Natural killer cell (primary cell): ENCODE measurements around the gene MRPS12. TPM values are rescaled to one million over a fixed set of nuclear protein-coding genes. Genes with fewer than 3 reads are reported as not detected.

Source experiments
- ATAC-seq, 3 donors: fragments of 150-1000 bp in 2 of 3; fragments of 200-7000 bp in 1 of 3; cut with Tn5 transposase; 1 replicate in 1 of 3; 2 replicates in 2 of 3; pipeline ENCODE4 v1.10.0; 2021; ENCODE audit warnings: mild to moderate bottlenecking in 2 of 3, moderate library complexity in 2 of 3
- DNase-seq, 2 donors: peaks; one replicate each; pipeline versions ENCODE4 v3.0.0 to v3.0.0-alpha.2; 2013 to 2021; ENCODE audit warnings: mixed read lengths in 1 of 2
- H3K27ac ChIP-seq: one replicate; pipeline ENCODE4 v1.5.1; 2013; ENCODE audit warnings: mild to moderate bottlenecking, low read length
- H3K27me3 ChIP-seq: one replicate; pipeline ENCODE4 v1.6.1; 2013; ENCODE audit warnings: low read length; ENCODE audit not compliant: control insufficient read depth, insufficient read depth
- H3K36me3 ChIP-seq: one replicate; pipeline ENCODE4 v1.6.1; 2013; ENCODE audit warnings: low read length; ENCODE audit not compliant: control insufficient read depth, insufficient read depth
- H3K4me1 ChIP-seq: one replicate; pipeline ENCODE4 v1.6.1; 2013; ENCODE audit warnings: low read length; ENCODE audit not compliant: control insufficient read depth, insufficient read depth
- H3K4me3 ChIP-seq: one replicate; pipeline ENCODE4 v1.5.1; 2013; ENCODE audit warnings: low read length
- H3K9me3 ChIP-seq: one replicate; pipeline ENCODE4 v1.6.1; 2013; ENCODE audit warnings: low read length; ENCODE audit not compliant: control insufficient read depth, insufficient read depth
- H3K27ac Mint-ChIP-seq, 2 donors: one replicate each; pipeline ENCODE4 v1.8.0; 2022; ENCODE audit warnings: mild to moderate bottlenecking in 2 of 2, mixed read lengths in 2 of 2, moderate library complexity in 1 of 2
- H3K27me3 Mint-ChIP-seq, 2 donors: one replicate each; pipeline ENCODE4 v1.8.0; 2022; ENCODE audit warnings: low read depth in 2 of 2, mixed read lengths in 2 of 2
- H3K36me3 Mint-ChIP-seq: one replicate; pipeline ENCODE4 v1.8.0; 2022; ENCODE audit warnings: mixed read lengths
- H3K4me1 Mint-ChIP-seq, 2 donors: one replicate each; pipeline ENCODE4 v1.8.0; 2022; ENCODE audit warnings: mixed read lengths in 2 of 2
- H3K4me3 Mint-ChIP-seq: one replicate; pipeline ENCODE4 v1.8.0; 2022; ENCODE audit warnings: mild to moderate bottlenecking, moderate library complexity, mixed read lengths
- H3K9me3 Mint-ChIP-seq, 2 donors: one replicate each; pipeline ENCODE4 v1.8.0; 2022; ENCODE audit warnings: mixed read lengths in 2 of 2
- CTCF ChIP-seq: fragments of 200-600 bp; IDR thresholded peaks from one replicate; pipeline ENCODE4 v1.8.0; 2022; ENCODE audit warnings: antibody characterized with exemption
- WGBS: methylation state at CpG from one replicate; pipeline ENCODE4 v1.1.7; 2013; ENCODE audit warnings: missing lambda C conversion rate; ENCODE audit not compliant: insufficient coverage; 5-methylcytosine and 5-hydroxymethylcytosine counted together
- intact Hi-C: fragments of 100-400 bp; cut with micrococcal nuclease; formaldehyde crosslinking; loops from one replicate; pipeline ENCODE4 v1.14.2; 2022
- total RNA-seq, 4 donors: library from RNA; stranded (reverse); fragments of 120-200 nt in 1 of 4; gene quantifications; one replicate each; pipeline versions ENCODE4 v1.2.3 to v1.2.4, GENCODE V29; 2013 to 2022

The MRPS12 gene
- total RNA-seq, 3 donors from 2014 or later (not counting 1 experiment from before 2014, with no cell fraction given), result 25.3 to 27.8 (median 26.7) TPM

GRCh38 chr19:38921420-38922274, 9.1 kb upstream of the MRPS12 start:
- Mint-ChIP-seq H3K27ac (peak overlapping the region in 1 of 2 donors; percentile 61), H3K27me3 (no peaks in the 10 kb centered on the region), H3K9me3 (no peaks in the 10 kb centered on the region), H3K4me3 (no peak overlapping the region), H3K36me3 (no peaks in the 10 kb centered on the region), H3K4me1 (peaks cover 7 to 23% of the 10 kb centered on the region in 2 donors)
- WGBS, result 93% methylated on average over 18 of the region's 20 CpGs
- intact Hi-C loops, result no loop called here
- H3K4me1 ChIP-seq, result peaks cover 34% of the 10 kb centered on the region
- TF ChIP-seq CTCF, result no peak
- ATAC-seq (no peak), DNase-seq (no peak)
- H3K36me3 ChIP-seq, result peaks cover 6% of the 10 kb centered on the region
- no peak overlapping the region for H3K27ac ChIP-seq
- H3K4me3 ChIP-seq, result no peak overlapping the region
- H3K9me3 ChIP-seq, result no peaks in the 10 kb centered on the region
- H3K27me3 ChIP-seq, result no peaks in the 10 kb centered on the region

GRCh38 chr19:38922482-38922881, 8.3 kb upstream of the MRPS12 start:
- WGBS, result 97% methylated on average over 4 of the region's 5 CpGs
- Histone ChIP-seq H3K36me3 (peaks cover 6% of the 10 kb centered on the region), H3K4me3 (no peak overlapping the region), H3K27me3 (no peaks in the 10 kb centered on the region), H3K27ac (no peak overlapping the region), H3K4me1 (peaks cover 42% of the 10 kb centered on the region), H3K9me3 (no peaks in the 10 kb centered on the region)
- no peak overlapping the region for H3K4me3 Mint-ChIP-seq
- intact Hi-C loops, result no loop called here
- no peaks in the 10 kb centered on the region for H3K27me3 Mint-ChIP-seq
- H3K36me3 Mint-ChIP-seq, result no peaks in the 10 kb centered on the region
- no peak for DNase-seq
- ATAC-seq, result no peak
- H3K27ac Mint-ChIP-seq, result peak overlapping the region in 1 of 2 donors; percentile 61
- TF ChIP-seq CTCF, result no peak
- peaks cover 7 to 29% of the 10 kb centered on the region in 2 donors for H3K4me1 Mint-ChIP-seq
- H3K9me3 Mint-ChIP-seq, result no peaks in the 10 kb centered on the region

GRCh38 chr19:38924388-38924787, 6.4 kb upstream of the MRPS12 start:
- Histone ChIP-seq H3K4me3 (no peak overlapping the region), H3K9me3 (no peaks in the 10 kb centered on the region), H3K36me3 (peaks cover 6% of the 10 kb centered on the region), H3K4me1 (peaks cover 60% of the 10 kb centered on the region), H3K27ac (peak overlapping the region; percentile 90), H3K27me3 (no peaks in the 10 kb centered on the region)
- DNase-seq (peak; percentile 65 to 74), ATAC-seq (peak; percentile 78 to 89 (median 84))
- TF ChIP-seq CTCF, result no peak
- no peaks in the 10 kb centered on the region for H3K27me3 Mint-ChIP-seq
- no peaks in the 10 kb centered on the region for H3K9me3 Mint-ChIP-seq
- intact Hi-C loops, result loop anchor here (1.0 kb wide), 2 partner anchors 25 to 60 kb away; partner anchors contain the start of genes NFKBIB and SIRT2
- H3K27ac Mint-ChIP-seq, result peak overlapping the region; percentile 91 to 99
- WGBS, result 50% methylated on average over 7 of the region's 7 CpGs
- H3K4me3 Mint-ChIP-seq, result peak overlapping the region; percentile 33
- H3K4me1 Mint-ChIP-seq, result peaks cover 25 to 48% of the 10 kb centered on the region in 2 donors
- H3K36me3 Mint-ChIP-seq, result no peaks in the 10 kb centered on the region
